NOMO-1 treated with dmso at 0.1 percent for 144 hours (cell line): ENCODE results near the gene ARMC10.
"Not testable (repeated sequence)": the region's sequence is repeated elsewhere in the genome, so short reads cannot be mapped to it uniquely, and the experiment has no call there.

Experiments
- DNase-seq: peaks from one replicate; lab custom pipeline; 2025; ENCODE audit not compliant: unreplicated experiment; lab: John Stamatoyannopoulos, UW

The ARMC10 gene

DNA sequence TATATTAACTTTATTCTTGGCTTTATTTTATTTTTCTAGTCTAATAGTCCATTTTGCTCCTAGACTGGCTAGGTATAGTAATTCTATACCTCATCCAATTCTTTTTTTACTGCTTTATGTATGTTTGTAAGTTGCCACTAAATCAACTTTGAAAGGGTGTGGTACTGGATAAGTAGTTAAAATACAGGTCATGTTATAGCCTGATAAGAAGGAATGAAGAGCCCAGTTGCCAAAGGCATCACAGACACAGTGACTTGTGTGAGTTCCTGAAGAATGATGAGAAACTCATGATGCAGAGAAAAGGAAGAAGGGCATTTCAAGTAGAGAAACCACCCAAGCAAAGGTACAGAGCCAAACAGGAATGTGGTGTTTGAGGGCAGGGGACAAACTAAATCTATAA is 46.7 kb downstream of the ARMC10 start:
- DNase-seq, result no peak

DNA sequence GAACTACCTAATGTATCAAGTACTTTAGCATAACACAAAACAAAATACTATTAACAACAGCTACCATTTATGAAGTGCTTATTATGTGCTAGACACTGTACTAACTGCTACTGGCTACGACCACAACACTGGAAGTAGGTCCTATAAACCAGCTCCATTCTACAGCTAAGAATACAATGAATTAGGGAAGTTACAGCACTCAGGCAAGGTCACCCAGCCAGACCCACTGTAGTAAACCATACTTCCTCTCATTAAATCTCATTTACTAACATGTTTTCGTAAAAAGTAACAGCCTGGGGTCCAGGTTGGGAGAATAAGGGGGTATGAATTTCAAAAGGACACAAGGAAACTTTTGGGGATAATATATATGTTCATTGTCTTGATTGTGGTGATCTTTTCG is 48.6 kb downstream of the ARMC10 start:
- DNase-seq, result no peak

DNA sequence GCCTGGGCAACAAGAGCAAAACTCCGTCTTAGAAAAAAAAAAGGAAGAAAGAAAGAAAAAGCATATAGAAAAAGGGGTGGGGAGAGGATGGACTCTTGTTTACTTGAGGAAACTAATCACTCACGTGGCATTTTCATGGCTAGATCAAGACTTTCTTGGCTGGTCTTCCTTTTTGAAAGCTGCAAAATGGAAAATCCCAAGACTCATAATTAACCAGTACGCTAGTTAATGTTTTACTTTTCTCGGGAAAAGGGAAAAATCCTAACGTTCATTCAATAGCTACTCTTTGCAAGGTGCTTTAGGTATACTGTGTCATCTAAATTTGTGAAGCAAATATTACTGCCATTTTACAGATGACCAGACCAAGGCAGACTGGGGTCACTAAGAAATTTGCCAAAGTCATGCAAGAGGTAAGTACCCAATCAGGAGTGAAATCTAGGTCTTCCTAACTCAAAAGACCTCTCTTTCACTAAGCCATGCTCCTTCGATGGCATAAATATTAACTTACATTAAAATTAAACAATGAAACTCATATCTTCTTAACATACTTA is 49.6 kb downstream of the ARMC10 start:
- DNase-seq, result no peak

DNA sequence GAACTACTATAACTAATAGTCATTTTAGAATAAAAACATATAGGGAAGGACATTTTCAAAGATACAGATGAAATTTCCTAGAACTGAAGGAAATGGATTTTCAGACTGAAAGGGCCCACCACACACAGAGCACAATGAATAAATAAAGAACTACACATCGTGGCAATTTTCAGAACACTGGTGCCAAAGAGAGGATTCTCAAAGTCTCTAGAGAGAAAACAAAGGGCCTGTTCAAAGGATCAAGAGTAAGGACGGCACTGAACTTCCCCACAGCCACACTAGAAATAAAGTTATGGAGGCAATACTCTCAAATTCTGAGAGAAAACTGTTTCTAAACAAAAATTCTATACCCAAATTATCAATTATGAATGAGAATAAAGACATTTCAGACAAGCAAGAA is 52.1 kb downstream of the ARMC10 start:
- DNase-seq, result no peak

DNA sequence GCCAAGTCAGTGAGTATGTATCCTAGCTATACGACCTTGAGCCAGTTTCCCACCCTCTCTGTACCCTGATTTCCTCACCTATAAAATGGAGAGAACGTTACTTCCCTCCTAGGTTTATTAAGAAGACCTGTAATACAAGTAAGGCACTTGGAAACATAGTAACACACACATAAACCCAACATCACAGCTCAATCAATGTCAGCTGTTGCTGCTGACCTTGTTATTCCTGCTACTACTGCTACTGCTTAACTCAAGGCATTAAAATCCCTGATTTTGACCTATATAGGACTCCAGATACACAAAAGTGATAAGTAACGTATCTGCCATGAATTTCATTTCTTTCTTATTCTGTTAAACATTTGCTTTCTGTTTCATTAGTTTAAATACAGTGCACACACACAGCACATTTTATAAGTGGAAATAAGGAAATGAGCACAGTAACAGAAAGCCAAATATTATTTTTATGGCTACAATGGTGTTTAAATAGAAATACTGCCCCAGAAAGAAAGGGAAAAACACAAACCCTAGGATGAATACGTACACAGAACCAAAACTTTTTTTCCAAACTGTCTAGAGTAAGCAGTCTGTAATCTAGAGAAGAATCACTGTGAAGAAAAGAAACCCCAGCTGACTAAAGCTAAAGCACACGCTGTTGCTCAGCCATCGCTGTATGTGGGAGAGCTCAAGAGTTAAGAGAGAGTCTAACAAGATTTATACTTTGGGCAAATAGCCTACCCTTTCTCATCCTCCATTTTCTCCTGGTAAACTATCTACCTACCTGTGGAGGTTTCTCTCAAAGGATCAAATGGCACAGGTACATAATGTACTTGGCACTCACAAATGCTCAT is 55.0 kb downstream of the ARMC10 start:
- no peak for DNase-seq

DNA sequence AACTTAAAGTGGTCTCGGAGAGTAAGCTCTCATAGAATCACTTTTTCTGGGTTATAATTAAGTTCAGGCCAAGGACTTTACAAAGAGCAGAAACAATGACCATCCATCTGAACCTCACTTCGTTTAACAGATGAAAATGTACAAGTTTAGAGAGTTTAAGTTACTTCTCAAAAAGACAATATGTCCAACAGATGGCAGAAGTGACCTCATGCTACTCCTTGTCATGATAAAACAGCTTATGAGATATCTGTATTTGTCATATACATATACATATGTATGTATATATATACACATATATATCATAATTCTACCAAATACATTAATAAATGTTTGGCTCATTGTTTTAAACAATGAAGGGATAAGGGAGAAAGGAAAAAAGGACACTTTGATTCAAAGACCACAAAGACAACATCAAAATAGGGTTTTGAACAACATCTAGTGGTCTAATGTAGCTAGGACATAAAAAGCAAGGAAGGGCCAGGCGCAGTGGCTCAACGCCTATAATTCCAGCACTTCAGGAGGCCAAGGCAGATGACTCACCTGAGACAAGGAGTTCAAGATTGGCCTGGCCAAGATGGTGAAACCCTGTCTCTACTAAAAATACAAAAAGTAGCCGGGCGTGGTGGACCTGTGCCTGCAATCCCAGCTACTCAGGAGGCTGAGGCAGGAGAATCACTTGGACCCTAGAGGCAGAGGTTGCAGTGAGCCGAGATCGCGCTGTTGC is 56.1 kb downstream of the ARMC10 start:
- DNase-seq, result no peak

DNA sequence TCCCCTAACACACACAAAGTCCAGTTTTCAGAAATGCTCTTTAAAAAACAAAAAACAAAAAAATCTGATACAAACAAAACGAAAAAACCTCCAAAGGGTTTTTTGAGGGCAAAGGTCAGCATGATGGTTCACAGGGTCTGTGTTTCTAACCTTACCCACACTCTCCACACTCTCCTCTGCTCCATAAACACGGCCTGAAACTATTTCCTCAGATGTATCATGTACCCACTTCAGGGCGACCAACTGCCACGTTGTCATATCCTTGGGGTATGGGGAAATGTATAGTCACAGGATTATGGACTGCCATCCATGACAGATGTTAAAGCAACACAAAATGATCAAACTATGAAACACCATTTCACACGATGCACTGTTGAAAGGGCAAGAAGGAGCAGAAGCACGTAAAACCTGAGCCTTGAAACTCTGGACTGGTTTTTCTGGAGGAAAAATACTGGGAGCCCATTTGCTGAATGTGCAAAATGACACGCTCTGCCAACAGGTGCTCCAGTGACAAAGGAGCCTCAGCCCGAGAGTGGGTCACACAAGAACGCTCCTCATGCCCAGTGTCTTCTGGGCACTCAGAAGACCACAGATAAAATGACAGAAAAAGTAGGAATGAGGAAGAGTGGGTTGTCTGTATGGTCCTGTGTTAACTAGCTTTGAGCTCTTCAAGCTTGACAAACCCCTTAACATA is 58.2 kb downstream of the ARMC10 start:
- no peak for DNase-seq

DNA sequence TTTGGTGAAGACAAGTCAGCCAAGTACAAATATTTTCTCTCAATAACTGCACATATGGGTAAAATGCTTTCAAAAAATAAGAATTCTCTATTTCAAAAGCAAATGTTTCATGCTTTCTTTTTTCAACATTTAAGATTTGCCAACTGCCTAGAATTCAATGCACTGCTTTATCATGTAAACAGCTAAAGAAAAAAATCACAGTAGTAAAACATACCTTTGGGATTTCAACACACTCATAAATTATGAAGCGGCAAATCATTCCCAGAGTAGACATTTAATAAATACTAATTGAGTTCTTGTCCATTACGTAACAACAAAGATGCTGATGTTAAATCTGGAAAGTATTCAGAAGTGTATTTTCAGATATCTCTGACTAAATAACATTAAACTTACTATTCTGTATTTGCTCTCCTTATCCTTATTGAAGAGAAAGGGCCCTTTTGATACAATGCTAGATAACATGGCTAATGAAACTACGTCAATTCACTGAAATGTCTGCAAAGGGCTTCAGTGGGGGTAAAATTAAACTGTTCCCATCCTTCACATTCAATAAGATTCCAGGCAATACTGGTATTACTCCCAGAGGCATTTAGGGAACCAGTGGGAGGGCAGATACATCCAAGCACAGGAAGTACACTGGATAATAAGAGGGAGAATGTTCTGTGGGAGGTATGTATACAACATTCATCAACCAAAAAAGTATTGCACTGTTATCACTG is 60.1 kb downstream of the ARMC10 start:
- DNase-seq, result no peak

DNA sequence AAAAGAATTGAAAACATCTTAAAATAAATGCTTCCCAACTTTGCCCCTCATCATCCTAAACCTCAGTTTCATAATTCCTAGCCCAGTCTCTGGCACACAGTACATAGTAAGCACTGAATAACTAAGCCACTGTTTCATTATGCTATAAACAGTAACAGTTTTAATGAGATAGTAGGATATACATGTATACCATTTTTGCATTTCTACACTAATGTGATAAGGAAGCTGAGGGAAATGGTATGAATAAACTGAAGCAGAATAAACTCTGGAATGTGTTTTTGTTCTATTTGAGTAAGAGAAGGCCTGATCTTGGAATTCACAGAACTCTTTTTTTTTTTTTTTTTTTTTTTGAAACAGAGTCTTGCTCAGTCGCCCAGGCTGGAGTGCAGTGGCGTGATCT is 65.1 kb downstream of the ARMC10 start:
- DNase-seq, result no peak

DNA sequence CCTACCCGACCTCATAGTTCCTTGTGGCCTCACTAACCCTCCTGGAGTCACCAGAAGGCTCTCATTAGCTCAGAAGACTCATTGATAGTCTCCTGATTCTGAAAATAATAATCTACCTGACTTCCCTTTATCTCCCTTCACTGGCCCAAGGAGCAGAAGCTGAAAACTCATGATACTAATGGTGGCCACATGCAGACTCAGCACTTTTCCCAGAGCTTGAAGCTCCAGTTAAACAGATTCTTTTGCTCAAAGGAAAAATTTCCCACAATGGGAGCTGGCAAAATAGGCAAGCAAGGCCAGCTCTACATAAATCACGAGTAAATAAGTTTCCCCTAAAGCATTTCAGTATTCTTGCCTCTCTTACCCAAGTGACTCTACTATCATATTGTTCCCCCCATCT is 65.7 kb downstream of the ARMC10 start:
- DNase-seq, result no peak

DNA sequence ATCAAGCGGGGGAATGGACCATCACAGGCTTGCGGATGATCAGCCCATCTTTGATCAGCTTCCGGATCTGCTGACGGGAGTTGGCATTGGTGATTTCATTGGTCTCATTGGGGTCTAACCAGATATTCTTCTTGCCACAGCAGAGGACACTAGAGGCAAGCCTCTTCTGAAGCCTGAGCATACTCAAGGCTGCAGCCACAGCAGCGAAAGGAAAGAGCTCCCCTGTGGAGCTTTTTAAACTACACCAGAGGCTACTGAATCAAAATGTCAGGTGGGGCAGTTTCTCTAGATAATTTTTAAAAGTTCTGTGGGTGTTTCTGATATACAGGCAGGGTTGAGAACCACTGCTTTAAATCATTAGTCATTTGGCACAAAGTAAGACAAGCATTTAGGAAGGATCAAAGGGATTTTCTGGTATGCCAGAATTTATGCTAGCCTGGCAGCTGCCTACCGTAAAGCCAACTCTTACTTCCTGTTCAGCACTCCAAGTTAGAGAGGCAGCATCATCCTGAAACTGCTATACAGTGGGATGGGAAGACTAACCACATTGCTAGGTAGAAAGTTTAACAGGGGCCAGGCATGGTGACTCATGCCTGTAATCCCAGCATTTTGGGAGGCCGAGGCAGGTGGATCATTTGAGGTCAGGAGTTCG is 66.9 kb downstream of the ARMC10 start:
- DNase-seq, result no peak

DNA sequence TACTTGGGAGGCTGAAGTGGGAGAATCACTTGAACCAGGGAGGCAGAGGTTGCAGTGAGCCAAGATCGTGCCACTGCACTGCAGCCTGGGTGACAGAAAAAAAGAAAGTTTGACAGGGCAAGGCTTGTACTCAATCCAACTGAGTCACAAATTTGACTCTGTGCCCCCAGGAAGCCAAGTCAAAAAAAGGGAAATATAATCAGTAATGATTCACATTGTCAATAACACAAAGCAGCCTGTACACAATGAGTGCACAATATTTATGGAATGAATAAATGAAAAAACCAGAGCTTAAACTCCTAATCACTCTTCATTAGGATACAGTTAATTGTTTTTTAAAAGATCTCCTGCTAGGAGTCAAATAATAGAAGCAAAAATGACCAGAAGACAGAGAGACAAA is 67.6 kb downstream of the ARMC10 start:
- DNase-seq, result no peak

DNA sequence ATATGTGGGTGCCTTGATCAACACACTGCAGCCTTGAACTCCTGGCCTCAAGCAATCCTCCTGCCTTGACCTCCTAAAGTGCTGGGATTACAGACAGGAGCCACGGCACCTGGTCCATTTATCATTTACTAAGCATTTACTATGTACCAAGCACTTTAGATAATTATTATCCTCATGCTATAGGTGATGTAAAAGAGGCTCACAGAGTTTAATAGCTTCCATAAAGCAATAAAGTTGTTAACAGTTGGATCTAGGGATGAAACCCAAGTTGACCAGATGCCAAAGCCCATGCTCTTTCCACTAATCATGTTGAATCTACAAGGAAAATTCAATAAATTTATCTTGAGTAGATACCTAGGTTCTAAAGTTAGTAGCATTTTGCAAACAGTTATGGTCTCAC is 68.9 kb downstream of the ARMC10 start:
- no peak for DNase-seq

DNA sequence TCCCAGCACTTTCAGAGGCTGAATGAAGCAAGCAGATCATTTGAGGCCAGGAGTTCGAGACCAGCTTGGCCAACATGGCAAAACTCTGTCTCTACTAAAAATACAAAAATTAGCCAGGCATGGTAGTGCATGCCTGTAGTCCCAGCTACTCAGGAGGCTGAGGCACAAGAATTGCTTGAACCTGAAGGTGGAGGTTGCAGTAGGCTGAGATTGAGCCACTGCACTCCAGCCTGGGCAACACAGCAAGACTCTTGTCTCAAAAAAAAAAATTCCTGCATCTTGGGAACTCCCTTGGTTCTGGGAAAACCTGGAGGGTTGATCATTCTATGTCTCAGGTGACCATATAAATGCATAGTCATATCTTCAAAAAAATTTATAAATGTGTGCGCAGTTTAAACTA is 69.8 kb downstream of the ARMC10 start:
- not testable (repeated sequence) for DNase-seq

DNA sequence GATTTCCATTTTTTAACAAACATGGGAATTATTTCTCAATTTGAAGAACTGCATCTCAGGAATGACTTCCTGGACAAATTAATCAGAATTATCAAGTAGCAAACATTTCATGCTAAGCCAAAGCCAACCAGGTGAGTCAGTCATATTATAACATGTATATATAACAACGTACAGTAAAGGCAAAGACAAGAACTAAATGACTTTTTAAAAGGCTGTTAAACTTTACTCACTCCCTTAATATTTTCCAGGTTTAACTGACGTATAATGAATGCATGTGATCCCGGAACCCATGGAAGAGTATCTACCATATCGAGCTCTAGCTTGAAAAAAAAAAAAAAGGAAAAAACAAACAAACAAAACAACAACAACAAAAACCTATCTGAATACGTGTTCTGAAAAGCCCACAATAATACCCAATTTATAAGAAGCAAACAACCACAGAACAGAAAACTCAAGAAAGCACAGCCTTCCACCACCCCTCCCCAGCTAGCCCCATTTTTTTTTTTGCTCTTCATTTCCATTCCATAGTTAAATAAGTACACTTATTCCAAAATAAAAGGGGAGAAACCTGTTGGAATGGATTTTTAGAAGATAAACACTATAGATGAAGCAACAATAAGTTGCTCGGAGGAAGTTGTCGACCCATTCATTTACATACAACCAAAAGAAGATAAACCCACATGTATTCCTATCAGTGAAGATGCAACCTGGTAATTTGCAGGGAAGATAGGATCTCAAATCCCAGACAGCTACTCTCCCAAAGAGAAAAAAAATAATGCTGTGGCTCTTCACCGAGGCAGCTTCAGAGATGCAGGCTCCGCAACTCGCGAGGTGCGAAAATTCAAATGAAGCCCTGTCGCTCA is 73.4 kb downstream of the ARMC10 start:
- DNase-seq, result no peak
